SK-N-SH (cell line): Measurements from ENCODE around the gene CDHR2. TPM values are rescaled to one million over a fixed set of nuclear protein-coding genes. Genes with fewer than 3 reads are reported as not detected.

Source experiments
- CTCF ChIA-PET: fragments of 300-600, 350-600 bp; formaldehyde crosslinking; extraction: SDS; loops from one replicate; lab custom pipeline; 2021; lab: Yijun Ruan, JAX
- POLR2A ChIA-PET: fragments of 350-600 bp; sonication (Branson Sonifier 250); formaldehyde crosslinking; extraction: SDS; loops from one replicate; lab custom pipeline; 2020; ENCODE audit warnings: antibody characterized with exemption, inconsistent platforms; lab: Yijun Ruan, JAX
- DNase-seq: peaks from one replicate; pipeline ENCODE4 v3.0.0; 2012
- H2AFZ ChIP-seq: fragments of 200-600 bp; sonication (generic); 2 replicates; pipeline ENCODE4 v1.8.1; 2016; ENCODE audit warnings: antibody characterized with exemption, mild to moderate bottlenecking, low read depth
- H3F3A ChIP-seq: fragments of 200-600 bp; sonication (generic); replicated peaks from 2 replicates; pipeline ENCODE3; 2016; ENCODE audit warnings: antibody characterized with exemption, mild to moderate bottlenecking; ENCODE audit not compliant: insufficient read depth
- H3K27ac ChIP-seq, 2 experiments: fragments of 200-500 bp in 1 of 2; fragments of 200-600 bp in 1 of 2; sonication (Bioruptor generic) in 1 of 2; sonication (generic), shearing (Covaris generic) in 1 of 2; 2 replicates each; pipeline versions ENCODE4 v1.5.1 to v1.6.1; 2014 to 2016; ENCODE audit warnings: low read depth in 2 of 2, inconsistent platforms in 1 of 2, low read length in 1 of 2, mild to moderate bottlenecking in 1 of 2, mixed read lengths in 1 of 2
- H3K27me3 ChIP-seq: fragments of 200-600 bp; sonication (generic), shearing (Covaris generic); 2 replicates; pipeline ENCODE4 v1.6.1; 2016; ENCODE audit warnings: mixed run types; ENCODE audit not compliant: insufficient read depth
- H3K36me3 ChIP-seq, 2 experiments: fragments of 200-500 bp in 1 of 2; fragments of 200-600 bp in 1 of 2; sonication (Bioruptor generic) in 1 of 2; sonication (generic) in 1 of 2; replicated peaks in 1 of 2; 2 replicates each; pipeline versions ENCODE3 to v1.5.1; 2014 to 2016; ENCODE audit warnings: low read length in 1 of 2, mild to moderate bottlenecking in 1 of 2; ENCODE audit not compliant: insufficient read depth in 2 of 2, control insufficient read depth in 1 of 2
- H3K4me1 ChIP-seq, 2 experiments: fragments of 200-500 bp in 1 of 2; fragments of 200-600 bp in 1 of 2; sonication (Bioruptor generic) in 1 of 2; sonication (generic), shearing (Covaris generic) in 1 of 2; 2 replicates each; pipeline versions ENCODE4 v1.5.1 to v1.6.1; 2014 to 2016; ENCODE audit warnings: low read depth in 1 of 2, low read length in 1 of 2, mixed run types in 1 of 2; ENCODE audit not compliant: insufficient read depth in 2 of 2, control insufficient read depth in 1 of 2
- H3K4me2 ChIP-seq: fragments of 200-600 bp; sonication (generic), shearing (Covaris generic); 2 replicates; pipeline ENCODE4 v1.6.1; 2017; ENCODE audit warnings: mixed run types
- H3K4me3 ChIP-seq, 2 experiments: fragments of 200-500 bp in 1 of 2; fragments of 200-600 bp in 1 of 2; sonication (Bioruptor generic) in 1 of 2; sonication (generic), shearing (Covaris generic) in 1 of 2; 2 replicates each; pipeline versions ENCODE4 v1.5.1 to v1.8.1; 2014 to 2016; ENCODE audit warnings: low read depth in 2 of 2, inconsistent platforms in 1 of 2, low read length in 1 of 2, mild to moderate bottlenecking in 1 of 2, mixed read lengths in 1 of 2, moderate library complexity in 1 of 2
- H3K79me2 ChIP-seq: fragments of 200-600 bp; sonication (generic); 2 replicates; pipeline ENCODE4 v1.8.1; 2017; ENCODE audit warnings: mild to moderate bottlenecking; ENCODE audit not compliant: insufficient read depth
- H3K9ac ChIP-seq: fragments of 200-600 bp; sonication (generic); 2 replicates; pipeline ENCODE4 v1.6.1; 2017; ENCODE audit warnings: mixed run types
- H3K9me2 ChIP-seq: fragments of 200-600 bp; sonication (generic); 2 replicates; pipeline ENCODE4 v1.6.1; 2017; ENCODE audit warnings: mixed run types
- H3K9me3 ChIP-seq: fragments of 200-600 bp; sonication (generic); 2 replicates; pipeline ENCODE4 v1.6.1; 2017; ENCODE audit warnings: mixed run types, mild to moderate bottlenecking, moderate library complexity
- H4K20me1 ChIP-seq: fragments of 200-600 bp; sonication (generic); 2 replicates; pipeline ENCODE4 v1.6.1; 2017; ENCODE audit warnings: mild to moderate bottlenecking, mixed run types; ENCODE audit not compliant: insufficient read depth
- ELF1 ChIP-seq: IDR thresholded peaks from 2 replicates; pipeline ENCODE4 v1.4.0; 2012
- EP300 ChIP-seq, 2 experiments: IDR thresholded peaks; 2 replicates each; pipeline versions ENCODE4 v1.4.0 to v1.6.1; 2012; ENCODE audit warnings: borderline replicate concordance in 1 of 2, low read depth in 1 of 2, low read length in 1 of 2
- EZH2phosphoT487 ChIP-seq: fragments of 200-600 bp; sonication (generic); IDR thresholded peaks from 2 replicates; pipeline ENCODE4 v1.6.1; 2017; ENCODE audit warnings: low read depth, mixed run types, mild to moderate bottlenecking, antibody characterized with exemption, moderate library complexity, borderline replicate concordance
- FOSL2 ChIP-seq: IDR thresholded peaks from 2 replicates; pipeline ENCODE4 v1.4.0; 2012; ENCODE audit warnings: low read depth, mild to moderate bottlenecking, moderate library complexity, borderline replicate concordance
- FOXJ3 ChIP-seq: sonication (generic); formaldehyde crosslinking; IDR thresholded peaks from 2 replicates; pipeline ENCODE4 v1.5.1; 2020; ENCODE audit warnings: mild to moderate bottlenecking, missing genetic modification reagents
- FOXM1 ChIP-seq: IDR thresholded peaks from 2 replicates; pipeline ENCODE4 v1.4.0; 2012; ENCODE audit warnings: low read depth, mild to moderate bottlenecking
- MEF2A ChIP-seq: IDR thresholded peaks from 2 replicates; pipeline ENCODE4 v1.4.0; 2012; ENCODE audit warnings: low read depth, borderline replicate concordance
- PBX3 ChIP-seq: IDR thresholded peaks from 2 replicates; pipeline ENCODE4; 2012
- POLR2AphosphoS5 ChIP-seq: IDR thresholded peaks from 2 replicates; pipeline ENCODE4 v1.6.1; 2012; ENCODE audit warnings: low read depth, low read length
- RAD21 ChIP-seq: IDR thresholded peaks from 2 replicates; pipeline ENCODE4 v1.6.1; 2012; ENCODE audit warnings: mild to moderate bottlenecking, low read length
- RCOR1 ChIP-seq: fragments of 150-350 bp; IDR thresholded peaks from 2 replicates; pipeline ENCODE4 v1.6.1; 2017; ENCODE audit warnings: antibody characterized with exemption, low read length
- SIN3A ChIP-seq: IDR thresholded peaks from 2 replicates; pipeline ENCODE4 v1.6.1; 2012; ENCODE audit warnings: low read depth, mild to moderate bottlenecking, low read length, moderate library complexity, borderline replicate concordance
- SMC3 ChIP-seq: IDR thresholded peaks from 2 replicates; pipeline ENCODE4 v1.6.1; 2012; ENCODE audit warnings: low read depth, low read length, improper control_type of control experiment
- TAF1 ChIP-seq: IDR thresholded peaks from 2 replicates; pipeline ENCODE4 v1.6.1; 2012; ENCODE audit warnings: low read depth, mild to moderate bottlenecking, low read length, moderate library complexity, borderline replicate concordance
- TEAD4 ChIP-seq: IDR thresholded peaks from 2 replicates; pipeline ENCODE4 v1.4.0; 2012; ENCODE audit warnings: mild to moderate bottlenecking, borderline replicate concordance; ENCODE audit not compliant: insufficient read depth
- WGBS: methylation state at CpG from one replicate; pipeline ENCODE4 v1.1.6; 2017; ENCODE audit warnings: low lambda C conversion rate; 5-methylcytosine and 5-hydroxymethylcytosine counted together
- polyA plus RNA-seq, 3 experiments: library from polyadenylated mRNA; depleted of rRNA; stranded (reverse); fragments of >200 nt; gene quantifications; 2 replicates each; pipeline ENCODE4 v1.2.3, GENCODE V29; 2012
- TF ChIP-seq, protein P1 (sequence below): IDR thresholded peaks from 2 replicates; pipeline ENCODE4 v1.6.1; 2012; ENCODE audit warnings: mild to moderate bottlenecking, low read depth, low read length, moderate library complexity
- TF ChIP-seq, protein P2 (sequence below): fragments of 200-600 bp; sonication (generic); IDR thresholded peaks from 2 replicates; pipeline ENCODE4 v1.6.1; 2017; ENCODE audit warnings: antibody characterized with exemption, mild to moderate bottlenecking, moderate library complexity
- TF ChIP-seq, protein P3 (sequence below): IDR thresholded peaks from 2 replicates; pipeline ENCODE4 v1.4.0; 2012; ENCODE audit warnings: low read depth, borderline replicate concordance
- TF ChIP-seq, protein P4 (sequence below): fragments of 150-350 bp; IDR thresholded peaks from 2 replicates; pipeline ENCODE4 v1.6.1; 2016; ENCODE audit warnings: mild to moderate bottlenecking, low read depth, low read length
- TF ChIP-seq, protein P5 (sequence below): IDR thresholded peaks from 2 replicates; pipeline ENCODE4 v1.4.0; 2012; ENCODE audit warnings: low read depth, borderline replicate concordance

CDHR2 gene
- polyA plus RNA-seq, 1 of the 3 experiments (the other 2 are of a cell fraction), result not detected

GRCh38 chr5:176628406-176629228 lies 79.5 kb downstream of the CDHR2 start:
- POLR2A ChIA-PET, result no interaction called here
- no peak overlapping the region for H3K27ac ChIP-seq
- CTCF ChIA-PET, result interaction anchor here (1.0 to 3.5 kb wide), 4 partner anchors 8 to 55 kb away, joined by 3 to 16 read pairs (median 10); partner anchors contain the start of gene TSPAN17

More at GRCh38 chr5:176628406-176629228, 79.5 kb downstream of the CDHR2 start:
- Histone ChIP-seq H3K9me2 (no peaks in the 10 kb centered on the region), H3K36me3 (no peaks in the 10 kb centered on the region), H4K20me1 (no peaks in the 10 kb centered on the region), H3K4me2 (no peak overlapping the region), H3K27me3 (peaks cover 33% of the 10 kb centered on the region; the same call in 1 of the 2 replicates), H3K79me2 (no peaks in the 10 kb centered on the region), H3F3A (no peaks in the 10 kb centered on the region), H3K9ac (no peak overlapping the region), H2AFZ (no peak overlapping the region), H3K4me3 (no peak overlapping the region), H3K4me1 (peaks cover 0 to 9% of the 10 kb centered on the region in 2 experiments; a peak in 1 of 4 replicates), H3K9me3 (no peaks in the 10 kb centered on the region)
- WGBS, result 81% methylated on average over 13 of the region's 13 CpGs
- TF ChIP-seq ELF1 (no peak), SMC3 (no peak), EP300 (IDR thresholded peaks at IDR 0.05; ENCODE audit: borderline replicate concordance in 1 of 2, low read depth in 1 of 2, low read length in 1 of 2) (no peak), RCOR1 (no peak), FOSL2 (no peak), TAF1 (no peak), EZH2phosphoT487 (no peak), RAD21 (no peak), PBX3 (no peak), TEAD4 (no peak), FOXJ3 (CRISPR knock-in tag) (no peak), MEF2A (no peak), POLR2AphosphoS5 (no peak), FOXM1 (no peak), SIN3A (no peak)
- TF ChIP-seq, protein P1, sequence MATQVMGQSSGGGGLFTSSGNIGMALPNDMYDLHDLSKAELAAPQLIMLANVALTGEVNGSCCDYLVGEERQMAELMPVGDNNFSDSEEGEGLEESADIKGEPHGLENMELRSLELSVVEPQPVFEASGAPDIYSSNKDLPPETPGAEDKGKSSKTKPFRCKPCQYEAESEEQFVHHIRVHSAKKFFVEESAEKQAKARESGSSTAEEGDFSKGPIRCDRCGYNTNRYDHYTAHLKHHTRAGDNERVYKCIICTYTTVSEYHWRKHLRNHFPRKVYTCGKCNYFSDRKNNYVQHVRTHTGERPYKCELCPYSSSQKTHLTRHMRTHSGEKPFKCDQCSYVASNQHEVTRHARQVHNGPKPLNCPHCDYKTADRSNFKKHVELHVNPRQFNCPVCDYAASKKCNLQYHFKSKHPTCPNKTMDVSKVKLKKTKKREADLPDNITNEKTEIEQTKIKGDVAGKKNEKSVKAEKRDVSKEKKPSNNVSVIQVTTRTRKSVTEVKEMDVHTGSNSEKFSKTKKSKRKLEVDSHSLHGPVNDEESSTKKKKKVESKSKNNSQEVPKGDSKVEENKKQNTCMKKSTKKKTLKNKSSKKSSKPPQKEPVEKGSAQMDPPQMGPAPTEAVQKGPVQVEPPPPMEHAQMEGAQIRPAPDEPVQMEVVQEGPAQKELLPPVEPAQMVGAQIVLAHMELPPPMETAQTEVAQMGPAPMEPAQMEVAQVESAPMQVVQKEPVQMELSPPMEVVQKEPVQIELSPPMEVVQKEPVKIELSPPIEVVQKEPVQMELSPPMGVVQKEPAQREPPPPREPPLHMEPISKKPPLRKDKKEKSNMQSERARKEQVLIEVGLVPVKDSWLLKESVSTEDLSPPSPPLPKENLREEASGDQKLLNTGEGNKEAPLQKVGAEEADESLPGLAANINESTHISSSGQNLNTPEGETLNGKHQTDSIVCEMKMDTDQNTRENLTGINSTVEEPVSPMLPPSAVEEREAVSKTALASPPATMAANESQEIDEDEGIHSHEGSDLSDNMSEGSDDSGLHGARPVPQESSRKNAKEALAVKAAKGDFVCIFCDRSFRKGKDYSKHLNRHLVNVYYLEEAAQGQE, result no peak
- TF ChIP-seq, protein P2, sequence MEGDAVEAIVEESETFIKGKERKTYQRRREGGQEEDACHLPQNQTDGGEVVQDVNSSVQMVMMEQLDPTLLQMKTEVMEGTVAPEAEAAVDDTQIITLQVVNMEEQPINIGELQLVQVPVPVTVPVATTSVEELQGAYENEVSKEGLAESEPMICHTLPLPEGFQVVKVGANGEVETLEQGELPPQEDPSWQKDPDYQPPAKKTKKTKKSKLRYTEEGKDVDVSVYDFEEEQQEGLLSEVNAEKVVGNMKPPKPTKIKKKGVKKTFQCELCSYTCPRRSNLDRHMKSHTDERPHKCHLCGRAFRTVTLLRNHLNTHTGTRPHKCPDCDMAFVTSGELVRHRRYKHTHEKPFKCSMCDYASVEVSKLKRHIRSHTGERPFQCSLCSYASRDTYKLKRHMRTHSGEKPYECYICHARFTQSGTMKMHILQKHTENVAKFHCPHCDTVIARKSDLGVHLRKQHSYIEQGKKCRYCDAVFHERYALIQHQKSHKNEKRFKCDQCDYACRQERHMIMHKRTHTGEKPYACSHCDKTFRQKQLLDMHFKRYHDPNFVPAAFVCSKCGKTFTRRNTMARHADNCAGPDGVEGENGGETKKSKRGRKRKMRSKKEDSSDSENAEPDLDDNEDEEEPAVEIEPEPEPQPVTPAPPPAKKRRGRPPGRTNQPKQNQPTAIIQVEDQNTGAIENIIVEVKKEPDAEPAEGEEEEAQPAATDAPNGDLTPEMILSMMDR, result no peak
- TF ChIP-seq, protein P3, sequence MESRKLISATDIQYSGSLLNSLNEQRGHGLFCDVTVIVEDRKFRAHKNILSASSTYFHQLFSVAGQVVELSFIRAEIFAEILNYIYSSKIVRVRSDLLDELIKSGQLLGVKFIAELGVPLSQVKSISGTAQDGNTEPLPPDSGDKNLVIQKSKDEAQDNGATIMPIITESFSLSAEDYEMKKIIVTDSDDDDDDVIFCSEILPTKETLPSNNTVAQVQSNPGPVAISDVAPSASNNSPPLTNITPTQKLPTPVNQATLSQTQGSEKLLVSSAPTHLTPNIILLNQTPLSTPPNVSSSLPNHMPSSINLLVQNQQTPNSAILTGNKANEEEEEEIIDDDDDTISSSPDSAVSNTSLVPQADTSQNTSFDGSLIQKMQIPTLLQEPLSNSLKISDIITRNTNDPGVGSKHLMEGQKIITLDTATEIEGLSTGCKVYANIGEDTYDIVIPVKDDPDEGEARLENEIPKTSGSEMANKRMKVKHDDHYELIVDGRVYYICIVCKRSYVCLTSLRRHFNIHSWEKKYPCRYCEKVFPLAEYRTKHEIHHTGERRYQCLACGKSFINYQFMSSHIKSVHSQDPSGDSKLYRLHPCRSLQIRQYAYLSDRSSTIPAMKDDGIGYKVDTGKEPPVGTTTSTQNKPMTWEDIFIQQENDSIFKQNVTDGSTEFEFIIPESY, result no peak
- TF ChIP-seq, protein P4, sequence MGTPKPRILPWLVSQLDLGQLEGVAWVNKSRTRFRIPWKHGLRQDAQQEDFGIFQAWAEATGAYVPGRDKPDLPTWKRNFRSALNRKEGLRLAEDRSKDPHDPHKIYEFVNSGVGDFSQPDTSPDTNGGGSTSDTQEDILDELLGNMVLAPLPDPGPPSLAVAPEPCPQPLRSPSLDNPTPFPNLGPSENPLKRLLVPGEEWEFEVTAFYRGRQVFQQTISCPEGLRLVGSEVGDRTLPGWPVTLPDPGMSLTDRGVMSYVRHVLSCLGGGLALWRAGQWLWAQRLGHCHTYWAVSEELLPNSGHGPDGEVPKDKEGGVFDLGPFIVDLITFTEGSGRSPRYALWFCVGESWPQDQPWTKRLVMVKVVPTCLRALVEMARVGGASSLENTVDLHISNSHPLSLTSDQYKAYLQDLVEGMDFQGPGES, result no peak
- TF ChIP-seq, protein P5, sequence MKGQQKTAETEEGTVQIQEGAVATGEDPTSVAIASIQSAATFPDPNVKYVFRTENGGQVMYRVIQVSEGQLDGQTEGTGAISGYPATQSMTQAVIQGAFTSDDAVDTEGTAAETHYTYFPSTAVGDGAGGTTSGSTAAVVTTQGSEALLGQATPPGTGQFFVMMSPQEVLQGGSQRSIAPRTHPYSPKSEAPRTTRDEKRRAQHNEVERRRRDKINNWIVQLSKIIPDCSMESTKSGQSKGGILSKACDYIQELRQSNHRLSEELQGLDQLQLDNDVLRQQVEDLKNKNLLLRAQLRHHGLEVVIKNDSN, result no peak
- DNase-seq, result no peak
